HepG2 (cell line): ENCODE results near the gene ARVCF. TPM values are rescaled to one million over a fixed set of nuclear protein-coding genes. Genes with fewer than 3 reads are reported as not detected.

Source experiments
- AHR ChIP-seq: IDR thresholded peaks from 2 replicates; pipeline ENCODE4 v1.6.1; 2018; ENCODE audit warnings: missing genetic modification reagents, missing compliant biosample characterization
- BCLAF1 ChIP-seq: fragments of 450-650 bp; IDR thresholded peaks from 2 replicates; pipeline ENCODE4 v1.6.1; 2017; ENCODE audit warnings: mild to moderate bottlenecking
- FOXA1 ChIP-seq, 2 experiments: fragments of 450-650 bp in 1 of 2; sonication (generic) in 1 of 2; formaldehyde crosslinking in 1 of 2; IDR thresholded peaks; 2 replicates each; pipeline versions ENCODE4 v1.4.0 to v1.6.1; 2016 to 2020; ENCODE audit warnings: missing genetic modification reagents in 1 of 2
- GTF2F1 ChIP-seq: fragments of 150-350 bp; IDR thresholded peaks from 2 replicates; pipeline ENCODE4 v1.6.1; 2014; ENCODE audit warnings: low read length
- NFAT5 ChIP-seq: sonication (generic); formaldehyde crosslinking; IDR thresholded peaks from 2 replicates; pipeline ENCODE4 v1.4.0; 2020; ENCODE audit warnings: missing genetic modification reagents
- ONECUT2 ChIP-seq: sonication (generic); formaldehyde crosslinking; IDR thresholded peaks from 2 replicates; pipeline ENCODE4 v1.4.0; 2020; ENCODE audit warnings: missing genetic modification reagents
- ZFP91 ChIP-seq: sonication (generic); formaldehyde crosslinking; IDR thresholded peaks from 2 replicates; pipeline ENCODE4 v1.9.0; 2022; ENCODE audit warnings: missing genetic modification reagents, mild to moderate bottlenecking, borderline replicate concordance
- ZFX ChIP-seq: sonication (generic); formaldehyde crosslinking; IDR thresholded peaks from 2 replicates; pipeline ENCODE4 v1.4.0; 2020; ENCODE audit warnings: mild to moderate bottlenecking, low read depth, missing genetic modification reagents, moderate library complexity
- ZNF142 ChIP-seq: sonication (generic); formaldehyde crosslinking; IDR thresholded peaks from 2 replicates; pipeline ENCODE4 v1.4.0; 2020; ENCODE audit warnings: missing genetic modification reagents
- ZNF256 ChIP-seq: sonication (generic); formaldehyde crosslinking; conservative IDR thresholded peaks from 2 replicates; pipeline ENCODE4 v1.4.0; 2020; ENCODE audit warnings: missing genetic modification reagents
- ZNF570 ChIP-seq: sonication (generic); formaldehyde crosslinking; IDR thresholded peaks from 2 replicates; pipeline ENCODE4 v1.4.0; 2020; ENCODE audit warnings: mild to moderate bottlenecking, missing genetic modification reagents, borderline replicate concordance
- polyA plus RNA-seq, 8 experiments: library from polyadenylated mRNA; depleted of rRNA in 3 of 8; stranded (reverse) in 7 of 8; unstranded in 1 of 8; fragments of >200 nt; fragmentation: Illumina TruSeq in 4 of 8; extraction: Trizol in 4 of 8; gene quantifications; 2 replicates each; pipeline versions ENCODE4 v1.2.1 to v1.2.3, GENCODE V29; 2011 to 2016; ENCODE audit warnings: low read depth in 4 of 8, missing spikeins in 1 of 8, mixed read lengths in 1 of 8; ENCODE audit not compliant: insufficient read depth in 1 of 8
- total RNA-seq, 5 experiments: library from RNA; depleted of rRNA; stranded (reverse); fragments of >200 nt; fragmentation: Illumina TruSeq; extraction: Trizol; gene quantifications; 2 replicates each; pipeline ENCODE4 v1.2.3, GENCODE V29; 2016; ENCODE audit warnings: low read depth in 1 of 5

ARVCF gene
- total and polyA plus RNA-seq, 2 of the 13 experiments (the other 11 are each of a cell fraction or from before 2014, with no cell fraction given): 16.4 to 17.7 TPM

GRCh38 chr22:19959587-19960490 is 56.8 kb downstream of the ARVCF start (continued):
- TF ChIP-seq GTF2F1: 0 out of 2 replicates have a peak, but pooled peaks have one; percentile 8
- peak; percentile 89 for TF ChIP-seq ZFX (CRISPR knock-in tag)
- TF ChIP-seq FOXA1 (IDR thresholded peaks at IDR 0.05): no peak
- 0 out of 2 replicates have a peak, but pooled peaks have one; percentile 10 for TF ChIP-seq FOXA1 (CRISPR knock-in tag; IDR thresholded peaks at IDR 0.05)
- TF ChIP-seq AHR (CRISPR knock-in tag): 0 out of 2 replicates have a peak, but pooled peaks have one; percentile 87
- TF ChIP-seq ZFP91 (CRISPR knock-in tag): no peak; the same call in 1 of the 2 replicates
- TF ChIP-seq NFAT5 (CRISPR knock-in tag): no peak
- no peak for TF ChIP-seq ZNF142 (CRISPR knock-in tag)
- TF ChIP-seq ONECUT2 (CRISPR knock-in tag): no peak
- no peak for TF ChIP-seq ZNF570
- TF ChIP-seq BCLAF1: no peak
- TF ChIP-seq ZNF256 (CRISPR knock-in tag): no peak
